Glutamatergic neuron (in vitro differentiated cells): Measurements from ENCODE around the gene C1orf232. TPM values are rescaled to one million over a fixed set of nuclear protein-coding genes. Genes with fewer than 3 reads are reported as not detected.

Source experiments
- DNase-seq: peaks from one replicate; pipeline ENCODE4 v3.0.0; 2022
- H3K27ac Mint-ChIP-seq: one replicate; pipeline ENCODE4 v1.8.0; 2020; ENCODE audit warnings: mild to moderate bottlenecking, mixed read lengths, inconsistent platforms; ENCODE audit not compliant: unreplicated experiment
- H3K27me3 Mint-ChIP-seq: one replicate; pipeline ENCODE4 v1.8.0; 2020; ENCODE audit warnings: mild to moderate bottlenecking, moderate library complexity, mixed read lengths, inconsistent platforms; ENCODE audit not compliant: unreplicated experiment
- H3K36me3 Mint-ChIP-seq: one replicate; pipeline ENCODE4 v1.8.0; 2020; ENCODE audit warnings: mild to moderate bottlenecking, mixed read lengths, inconsistent platforms; ENCODE audit not compliant: unreplicated experiment
- H3K4me1 Mint-ChIP-seq: one replicate; pipeline ENCODE4 v1.8.0; 2020; ENCODE audit warnings: mild to moderate bottlenecking, low read depth, mixed read lengths, inconsistent platforms; ENCODE audit not compliant: unreplicated experiment
- H3K4me3 Mint-ChIP-seq: one replicate; pipeline ENCODE4 v1.8.0; 2020; ENCODE audit warnings: mild to moderate bottlenecking, mixed read lengths, inconsistent platforms; ENCODE audit not compliant: unreplicated experiment
- H3K9me3 Mint-ChIP-seq: one replicate; pipeline ENCODE4 v1.8.0; 2020; ENCODE audit warnings: mild to moderate bottlenecking, moderate library complexity, mixed read lengths, inconsistent platforms; ENCODE audit not compliant: unreplicated experiment
- total RNA-seq: library from RNA; stranded (reverse); fragmentation: NEBNext Ultra II Directional; extraction: Animal tissue kit (Norgen Biotek cat#: 25700); gene quantifications from one replicate; pipeline ENCODE4 v1.2.1, GENCODE V29; 2021; ENCODE audit not compliant: unreplicated experiment
- TF ChIP-seq, protein P1 (sequence below): fragments of 200-600 bp; sonication (generic); IDR thresholded peaks from one replicate; pipeline ENCODE4 v1.5.0; 2021; ENCODE audit not compliant: partially characterized antibody, unreplicated experiment

C1orf232 gene
- total RNA-seq, 1 donor from 2014 or later: not detected

DNA sequence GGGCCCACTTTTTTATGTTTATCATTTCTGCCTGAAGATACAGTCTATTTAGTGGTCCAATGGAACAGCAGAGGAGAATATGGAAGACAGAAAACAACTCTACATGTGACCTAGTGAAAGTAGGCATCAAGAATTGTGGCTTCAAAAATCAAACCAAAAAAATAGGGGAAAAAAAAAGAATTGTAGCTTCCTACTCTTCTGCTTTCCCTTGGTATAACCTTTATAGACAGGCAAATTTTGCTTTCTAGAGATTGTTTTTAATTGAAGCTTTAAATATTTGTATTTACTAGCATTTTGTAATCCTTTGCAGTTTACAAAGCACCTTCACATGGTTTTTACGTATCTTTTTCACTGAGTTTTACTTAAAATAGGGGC lies 42.8 kb downstream of the C1orf232 start:
- H3K4me3 Mint-ChIP-seq: no peak overlapping the region
- TF ChIP-seq, protein P1, sequence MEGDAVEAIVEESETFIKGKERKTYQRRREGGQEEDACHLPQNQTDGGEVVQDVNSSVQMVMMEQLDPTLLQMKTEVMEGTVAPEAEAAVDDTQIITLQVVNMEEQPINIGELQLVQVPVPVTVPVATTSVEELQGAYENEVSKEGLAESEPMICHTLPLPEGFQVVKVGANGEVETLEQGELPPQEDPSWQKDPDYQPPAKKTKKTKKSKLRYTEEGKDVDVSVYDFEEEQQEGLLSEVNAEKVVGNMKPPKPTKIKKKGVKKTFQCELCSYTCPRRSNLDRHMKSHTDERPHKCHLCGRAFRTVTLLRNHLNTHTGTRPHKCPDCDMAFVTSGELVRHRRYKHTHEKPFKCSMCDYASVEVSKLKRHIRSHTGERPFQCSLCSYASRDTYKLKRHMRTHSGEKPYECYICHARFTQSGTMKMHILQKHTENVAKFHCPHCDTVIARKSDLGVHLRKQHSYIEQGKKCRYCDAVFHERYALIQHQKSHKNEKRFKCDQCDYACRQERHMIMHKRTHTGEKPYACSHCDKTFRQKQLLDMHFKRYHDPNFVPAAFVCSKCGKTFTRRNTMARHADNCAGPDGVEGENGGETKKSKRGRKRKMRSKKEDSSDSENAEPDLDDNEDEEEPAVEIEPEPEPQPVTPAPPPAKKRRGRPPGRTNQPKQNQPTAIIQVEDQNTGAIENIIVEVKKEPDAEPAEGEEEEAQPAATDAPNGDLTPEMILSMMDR: no peak
- H3K27me3 Mint-ChIP-seq: no peaks in the 10 kb centered on the region
- no peak overlapping the region for H3K27ac Mint-ChIP-seq
- no peaks in the 10 kb centered on the region for H3K9me3 Mint-ChIP-seq
- DNase-seq: no peak
- H3K36me3 Mint-ChIP-seq: no peaks in the 10 kb centered on the region
- peaks cover 6% of the 10 kb centered on the region for H3K4me1 Mint-ChIP-seq

DNA sequence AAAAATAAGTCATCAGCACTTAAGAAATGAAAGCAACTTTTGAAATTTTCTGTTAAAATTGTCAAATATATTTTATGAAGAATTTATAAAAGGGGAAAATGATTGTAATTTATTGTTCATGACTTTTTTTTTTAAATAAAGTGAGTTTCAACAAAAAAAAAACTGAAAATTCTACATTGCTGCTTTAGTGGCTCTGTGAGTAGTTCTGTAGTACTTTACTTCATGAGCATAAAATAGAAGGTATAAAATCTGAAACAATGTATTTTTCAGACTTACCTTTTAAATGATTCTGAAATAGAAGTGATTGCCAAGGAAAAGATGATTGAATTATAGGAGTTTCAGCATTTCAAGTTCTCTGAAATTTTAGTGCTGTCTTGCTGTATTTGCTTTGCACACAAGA lies 43.4 kb downstream of the C1orf232 start:
- Mint-ChIP-seq H3K9me3 (no peaks in the 10 kb centered on the region), H3K4me1 (peaks cover 6% of the 10 kb centered on the region), H3K36me3 (no peaks in the 10 kb centered on the region), H3K4me3 (no peak overlapping the region), H3K27ac (no peak overlapping the region), H3K27me3 (no peaks in the 10 kb centered on the region)
- no peak for DNase-seq
- TF ChIP-seq, protein P1: no peak

DNA sequence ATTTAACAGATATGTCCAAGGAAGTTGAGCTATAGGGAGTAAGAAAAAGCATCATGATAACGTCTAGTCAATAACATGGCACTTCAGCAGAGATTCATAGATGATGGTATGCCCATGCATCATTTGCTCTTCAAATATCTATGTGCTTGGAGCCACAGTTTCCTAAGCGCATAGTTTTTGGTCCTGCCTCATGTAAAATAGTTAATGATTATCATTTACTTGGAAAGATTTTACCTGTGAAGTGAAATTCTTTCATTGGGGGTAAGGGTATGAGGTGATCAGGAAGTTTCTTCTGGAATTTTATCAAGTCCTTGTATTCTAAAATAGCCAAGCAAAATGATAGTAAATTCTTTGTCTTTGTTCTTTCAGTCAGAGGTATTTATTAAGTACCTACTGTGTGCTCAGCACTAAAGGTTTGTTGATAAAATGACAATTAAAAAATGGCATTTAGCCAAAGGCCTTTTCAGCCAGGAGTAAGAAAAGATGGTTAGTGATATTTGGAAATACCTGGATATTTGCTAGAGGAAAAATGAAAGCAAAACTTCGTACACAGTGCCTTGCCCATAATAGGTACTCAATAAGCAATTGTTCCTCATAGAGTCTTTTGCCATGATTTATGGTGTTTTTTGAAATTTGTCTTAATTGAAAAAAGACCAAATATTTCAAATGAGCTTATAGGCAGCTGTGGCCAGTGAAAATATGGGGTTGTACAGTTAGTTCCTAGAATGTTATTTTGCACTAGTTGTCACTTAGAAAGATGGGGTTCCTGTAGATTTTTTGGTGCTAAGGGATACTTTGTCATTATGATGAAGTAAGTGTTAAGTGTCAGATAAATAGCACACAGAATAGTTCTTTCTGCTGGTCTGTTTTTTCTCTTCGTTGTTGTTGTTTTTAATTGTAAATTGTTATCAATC lies 44.1 kb downstream of the C1orf232 start:
- Mint-ChIP-seq H3K9me3 (no peaks in the 10 kb centered on the region), H3K27ac (no peak overlapping the region), H3K4me3 (no peak overlapping the region), H3K27me3 (no peaks in the 10 kb centered on the region), H3K36me3 (no peaks in the 10 kb centered on the region), H3K4me1 (peaks cover 6% of the 10 kb centered on the region)
- no peak for DNase-seq
- TF ChIP-seq, protein P1: no peak

DNA sequence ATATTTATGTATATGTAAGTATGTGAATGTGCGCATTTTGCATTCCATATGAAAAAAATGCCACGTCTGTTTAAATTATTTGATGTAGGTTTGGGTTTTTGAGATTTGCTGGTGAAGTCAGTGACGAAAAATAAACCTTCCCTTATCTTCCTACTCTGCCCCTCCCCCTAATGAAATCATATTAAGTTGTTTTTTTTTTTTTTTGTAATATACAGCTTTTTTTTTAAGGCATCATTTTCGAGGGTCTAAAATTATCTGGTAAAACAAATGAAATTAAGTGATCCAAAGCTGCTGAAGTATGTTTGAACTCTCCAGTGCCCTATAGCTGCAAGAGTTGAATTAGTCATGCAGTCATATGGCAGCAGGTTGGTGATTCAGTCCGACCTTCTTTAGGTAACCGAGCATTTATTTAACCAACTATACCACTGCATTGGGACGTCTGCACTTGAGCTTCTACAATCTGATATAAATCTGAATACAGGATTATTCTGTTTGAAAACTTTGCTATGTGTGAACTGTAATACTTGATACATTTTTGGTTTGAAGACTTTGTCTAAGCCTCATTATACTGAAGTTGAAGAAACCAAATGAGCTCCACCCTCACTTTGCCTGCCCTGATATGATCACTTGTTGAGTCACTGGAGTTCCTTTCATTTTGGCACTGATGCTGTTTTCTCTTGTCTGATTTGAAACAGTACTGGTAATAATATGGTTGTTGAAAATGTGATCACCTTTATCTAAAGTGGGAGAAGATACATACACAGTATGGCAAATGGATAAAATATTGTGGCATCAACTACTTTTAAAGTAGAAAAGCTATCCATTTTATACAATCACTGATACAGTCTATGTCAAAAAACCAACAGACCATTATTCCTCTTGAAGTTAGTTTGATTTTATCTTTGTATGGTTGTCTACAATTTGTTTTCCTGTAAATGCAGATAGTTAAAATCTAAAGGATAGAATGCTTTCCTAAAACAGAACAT lies 45.5 kb downstream of the C1orf232 start:
- TF ChIP-seq, protein P1: no peak
- peaks cover 4% of the 10 kb centered on the region for H3K4me1 Mint-ChIP-seq
- no peaks in the 10 kb centered on the region for H3K36me3 Mint-ChIP-seq

More for the DNA sequence above, 45.5 kb downstream of the C1orf232 start:
- H3K4me3 Mint-ChIP-seq: no peak overlapping the region
- no peak overlapping the region for H3K27ac Mint-ChIP-seq
- no peak for DNase-seq
- no peaks in the 10 kb centered on the region for H3K9me3 Mint-ChIP-seq
- no peaks in the 10 kb centered on the region for H3K27me3 Mint-ChIP-seq
